ENCODE data around the gene ARMC8.

ARMC8 gene

DNA sequence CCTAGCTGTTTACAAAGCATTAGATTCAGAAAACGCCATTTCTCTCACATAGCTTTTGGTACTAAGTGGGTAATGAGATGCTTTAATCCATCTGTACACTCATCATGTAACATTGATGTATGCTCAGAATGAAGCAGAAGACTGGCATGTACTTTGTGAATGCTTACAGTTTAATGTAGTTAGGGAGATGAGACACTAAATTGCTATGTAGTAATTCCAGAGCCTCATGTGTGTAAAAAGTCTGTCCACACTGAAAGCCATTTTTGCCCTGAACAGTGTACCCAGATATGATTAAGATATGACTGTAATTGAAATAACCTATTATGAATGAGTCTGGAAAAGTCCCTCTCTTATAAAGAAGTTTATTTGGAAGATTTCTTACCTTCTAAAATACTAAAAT is 66.5 kb downstream of the ARMC8 start:
- DNase-seq = no peak

DNA sequence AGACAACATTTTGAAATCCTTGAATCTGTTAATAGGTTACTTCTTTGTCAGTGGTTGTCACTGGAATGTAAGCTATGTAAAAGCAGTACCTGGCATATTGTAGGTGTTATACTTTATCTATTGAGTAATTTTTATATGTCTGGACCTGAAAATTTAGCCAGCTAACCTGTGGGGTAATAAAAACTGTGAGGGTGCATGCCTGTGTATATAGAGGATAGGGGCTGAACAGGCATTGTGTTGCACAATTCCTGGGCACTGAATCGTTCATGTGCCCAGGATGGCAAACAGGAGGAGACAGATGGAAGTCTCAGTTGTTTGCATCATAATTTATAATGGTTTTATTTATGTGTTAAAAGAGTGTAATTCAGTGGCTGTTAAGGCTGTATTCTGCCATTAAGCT is 67.1 kb downstream of the ARMC8 start:
- no peak for DNase-seq

DNA sequence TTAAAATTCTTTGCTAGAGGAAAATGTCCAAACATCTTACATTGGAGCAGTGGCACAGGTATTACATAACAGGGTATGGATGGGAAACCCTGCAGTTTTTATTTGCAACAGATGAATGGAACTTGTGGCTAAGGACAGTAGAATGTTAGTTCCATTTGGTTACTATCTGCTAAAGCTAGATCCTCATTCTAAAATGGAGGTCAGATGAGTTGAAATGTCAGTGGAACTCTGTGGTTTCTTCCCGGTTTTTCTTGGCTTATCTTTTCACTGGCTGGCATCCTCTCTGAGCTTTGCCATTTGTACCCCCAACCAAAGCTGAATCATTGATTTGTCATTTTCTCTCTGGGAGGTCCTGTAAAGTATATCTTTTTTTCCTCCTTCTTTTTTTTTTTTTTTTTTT is 68.9 kb downstream of the ARMC8 start:
- DNase-seq = no peak

GRCh38 chr3:138257986-138258385 is 70.9 kb downstream of the ARMC8 start:
- no peak for DNase-seq

GRCh38 chr3:138259126-138259525 is 72.0 kb downstream of the ARMC8 start:
- DNase-seq = no peak

DNA sequence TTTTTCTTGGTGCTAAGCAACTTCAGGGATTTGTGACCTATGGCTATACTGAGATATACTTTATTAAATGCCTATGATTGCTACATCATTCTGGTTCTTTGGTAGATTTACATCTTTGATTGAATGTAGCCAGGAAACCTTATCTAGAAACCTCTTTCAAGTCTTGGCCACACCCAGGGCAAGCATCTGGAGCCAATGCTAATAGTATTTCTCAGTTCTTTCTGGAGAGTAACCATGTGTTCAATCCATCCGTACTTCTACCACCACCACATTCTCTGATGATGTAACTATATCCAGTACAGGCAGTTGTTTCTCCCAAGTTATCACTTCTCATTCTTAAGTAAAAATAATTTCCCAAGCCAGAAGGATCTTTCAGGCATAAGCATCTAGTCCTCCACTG is 73.5 kb downstream of the ARMC8 start:
- DNase-seq = no peak

- no peak for DNase-seq
Observed at GRCh38 chr3:138263104-138263503, 76.0 kb downstream of the ARMC8 start.

GRCh38 chr3:138265745-138266144 is 78.6 kb downstream of the ARMC8 start:
- DNase-seq = no peak

- DNase-seq = no peak
Observed at GRCh38 chr3:138267083-138267482, 80.0 kb downstream of the ARMC8 start.

GRCh38 chr3:138270245-138270644 is 83.1 kb downstream of the ARMC8 start:
- DNase-seq = no peak

- DNase-seq = no peak
Observed at GRCh38 chr3:138271189-138271794, 84.2 kb downstream of the ARMC8 start.

DNA sequence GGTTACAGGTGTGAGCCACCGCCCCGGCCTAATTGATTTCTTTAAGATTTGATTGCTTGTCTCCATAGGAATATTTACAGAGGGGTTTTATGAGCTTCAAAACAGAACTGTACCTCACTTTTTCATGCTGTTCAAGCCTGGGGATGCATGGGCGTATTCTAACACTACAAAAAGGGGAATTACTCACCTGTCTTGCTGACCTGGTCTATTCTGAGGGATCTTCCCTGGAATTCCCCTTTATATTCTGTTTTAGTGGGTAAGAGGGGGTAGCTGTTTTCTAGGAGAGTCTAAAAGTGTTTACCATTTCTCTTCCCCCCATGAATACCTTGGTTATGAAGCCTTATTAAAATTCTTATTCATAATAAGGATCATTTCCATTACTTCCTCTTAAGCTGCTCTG is 94.5 kb downstream of the ARMC8 start:
- no peak for DNase-seq

DNA sequence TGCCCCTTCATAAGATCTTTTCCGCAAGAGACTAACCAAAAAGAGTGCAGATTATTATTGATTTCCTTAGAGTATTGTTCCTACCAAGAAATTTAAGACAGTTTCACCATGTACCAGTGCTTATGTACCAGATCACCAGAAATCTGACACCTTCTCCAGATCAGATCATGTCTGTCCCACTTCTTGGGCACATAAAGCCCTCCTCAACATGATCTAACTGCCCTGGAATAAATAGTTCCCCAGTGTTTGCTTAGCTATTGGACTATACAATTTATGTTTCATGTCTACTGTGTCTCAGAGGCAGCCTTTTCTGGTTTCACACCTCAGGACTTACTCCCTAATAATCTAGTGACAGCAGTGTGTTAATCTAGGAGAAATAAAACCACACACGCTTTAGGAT is 95.7 kb downstream of the ARMC8 start:
- no peak for DNase-seq

- DNase-seq = no peak
Observed at GRCh38 chr3:138284079-138284478, 97.0 kb downstream of the ARMC8 start.

GRCh38 chr3:138284957-138285477 is 97.9 kb downstream of the ARMC8 start:
- DNase-seq = no peak

DNA sequence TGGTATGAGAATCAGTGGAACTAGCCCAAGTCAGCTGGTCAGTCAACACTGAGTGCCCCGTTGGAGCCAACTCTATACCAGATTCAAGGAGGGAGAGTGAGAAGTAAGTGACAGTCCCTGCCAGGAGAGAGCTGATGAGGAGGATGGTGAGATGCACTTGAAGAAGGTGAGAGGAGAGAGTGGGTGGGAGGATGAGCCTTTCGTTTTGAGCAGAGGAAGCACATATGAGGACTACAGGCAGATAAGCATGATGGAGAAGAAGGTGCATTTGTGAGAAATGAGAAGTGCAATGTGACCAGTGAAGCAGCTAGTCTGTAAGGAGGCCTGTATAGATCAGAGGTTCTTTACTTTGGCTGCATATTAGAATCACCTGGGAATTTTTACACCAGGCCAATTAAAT is 102.2 kb downstream of the ARMC8 start:
- DNase-seq = peak in 1 of 14 donors; percentile 45

DNA sequence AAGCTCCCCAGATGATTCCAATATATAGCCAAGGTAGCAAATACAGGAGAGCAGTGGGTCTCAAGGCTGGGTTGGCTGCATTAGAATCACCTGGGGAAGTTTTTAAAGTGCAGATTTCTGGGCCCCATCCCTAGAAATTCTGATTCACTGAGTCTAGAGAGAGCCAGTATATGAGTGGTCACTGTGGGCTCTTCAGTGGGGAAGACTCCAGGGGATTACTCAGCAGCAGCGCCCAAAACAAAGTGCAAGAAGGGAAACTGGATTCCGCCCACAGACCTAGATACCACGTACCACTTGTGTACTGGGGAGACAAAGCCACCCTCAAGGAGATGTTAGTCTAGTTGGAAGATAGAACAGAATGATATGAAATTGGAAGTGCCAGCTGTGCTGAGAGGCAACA is 102.6 kb downstream of the ARMC8 start:
- DNase-seq = no peak

DNA sequence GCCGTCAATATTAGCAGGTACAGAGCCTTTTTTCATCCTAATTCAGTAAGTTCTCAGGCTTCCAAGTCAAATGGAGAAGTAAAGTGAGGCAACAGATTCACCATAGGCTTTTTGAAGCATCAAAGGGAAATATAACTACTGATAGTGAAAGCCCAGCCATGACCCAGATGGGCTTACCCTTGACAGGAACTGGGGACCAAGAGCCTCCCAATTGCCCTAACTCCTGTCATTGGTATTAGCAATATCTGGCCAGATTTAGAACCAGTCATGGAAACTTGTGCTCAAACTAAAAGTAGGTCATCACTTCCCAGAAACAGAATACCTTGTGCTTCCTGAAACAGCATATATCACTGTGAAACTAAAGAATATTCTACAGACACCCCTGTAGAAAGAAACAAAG is 109.5 kb downstream of the ARMC8 start:
- DNase-seq = no peak

DNA sequence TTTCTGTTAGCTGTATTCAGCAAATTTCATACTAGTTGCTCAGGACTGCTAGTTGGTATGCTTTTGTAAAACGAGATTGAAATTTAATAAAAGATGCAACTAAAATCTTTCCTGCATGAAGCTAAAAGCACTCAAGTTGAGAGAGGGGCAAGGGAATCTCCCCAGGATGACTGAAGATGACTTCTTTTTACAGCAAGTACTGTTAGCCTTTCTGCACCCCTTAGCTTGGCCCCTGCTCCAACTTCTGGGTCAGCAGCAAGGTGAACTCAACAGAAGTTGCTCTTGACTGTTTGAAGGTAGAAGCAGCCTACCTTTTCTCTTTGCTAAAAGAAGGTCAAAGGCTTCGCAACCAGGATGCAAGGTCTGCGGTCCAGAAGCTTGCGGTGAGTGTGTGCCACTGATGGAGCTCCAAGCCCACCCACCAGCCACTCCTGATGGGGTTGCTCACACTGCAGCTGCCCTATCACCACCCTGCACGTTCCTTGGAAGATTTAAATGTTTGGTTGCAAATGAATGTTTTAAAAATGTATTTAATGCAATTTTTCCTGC is 110.0 kb downstream of the ARMC8 start:
- no peak for DNase-seq

DNA sequence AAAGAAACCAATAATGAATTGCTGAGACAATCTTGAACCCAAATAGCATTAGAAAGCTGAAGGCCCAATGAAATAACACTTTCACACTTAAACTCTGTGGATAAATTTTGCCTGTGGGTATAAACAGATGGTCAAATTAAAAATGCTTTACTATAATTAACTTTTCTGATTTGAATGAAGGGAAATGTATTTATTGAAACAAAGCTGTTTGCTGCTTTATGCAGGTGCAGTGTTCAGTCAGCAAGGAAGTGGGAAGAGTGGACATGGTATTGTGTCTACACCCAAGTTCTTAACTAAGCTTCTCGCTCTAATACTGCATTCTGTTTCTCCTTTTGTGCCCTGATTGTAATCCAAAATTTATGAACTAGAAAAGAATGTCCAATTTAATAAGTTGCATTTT is 110.8 kb downstream of the ARMC8 start:
- no peak for DNase-seq

DNA sequence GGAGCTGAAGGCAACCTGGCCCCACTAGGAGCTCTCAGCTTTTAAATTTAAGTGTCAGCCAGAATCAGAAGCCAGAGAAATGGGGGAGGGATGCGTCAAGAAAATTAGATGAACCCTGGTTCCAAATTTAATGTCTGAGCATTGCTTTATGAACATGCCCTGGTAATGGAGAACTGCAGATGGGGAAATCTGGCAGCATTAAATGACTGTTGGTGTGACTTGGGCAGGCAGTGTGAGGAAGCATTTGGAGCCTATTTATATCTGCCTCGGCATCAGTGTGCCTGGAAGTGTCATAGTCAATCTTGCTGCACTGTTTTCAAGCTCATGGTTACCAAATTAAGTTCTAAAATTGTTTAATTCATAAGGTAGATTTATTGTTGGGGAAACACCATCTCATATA is 113.5 kb downstream of the ARMC8 start:
- peak in 1 of 14 donors; percentile 82 for DNase-seq

DNA sequence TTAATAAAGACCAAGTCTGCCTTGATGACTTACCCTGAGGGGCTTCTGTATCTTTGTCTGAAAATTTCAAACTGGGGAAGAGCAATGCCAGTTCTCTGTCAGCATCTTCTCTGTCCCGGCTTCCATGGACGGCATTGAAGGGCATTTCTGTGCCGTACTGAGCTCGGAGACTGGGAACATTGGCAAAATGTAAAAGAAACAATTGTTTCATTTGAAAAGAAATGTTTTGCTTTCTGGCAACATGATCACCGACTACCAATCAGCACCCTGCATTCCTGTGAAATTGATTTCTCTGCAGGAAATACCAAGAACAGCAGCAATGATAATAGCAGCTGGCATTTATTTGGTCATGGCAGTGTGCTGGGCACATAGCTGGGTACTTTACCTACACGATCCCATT is 116.4 kb downstream of the ARMC8 start:
- DNase-seq = peak in 2 of 14 donors; percentile 19 to 29

DNA sequence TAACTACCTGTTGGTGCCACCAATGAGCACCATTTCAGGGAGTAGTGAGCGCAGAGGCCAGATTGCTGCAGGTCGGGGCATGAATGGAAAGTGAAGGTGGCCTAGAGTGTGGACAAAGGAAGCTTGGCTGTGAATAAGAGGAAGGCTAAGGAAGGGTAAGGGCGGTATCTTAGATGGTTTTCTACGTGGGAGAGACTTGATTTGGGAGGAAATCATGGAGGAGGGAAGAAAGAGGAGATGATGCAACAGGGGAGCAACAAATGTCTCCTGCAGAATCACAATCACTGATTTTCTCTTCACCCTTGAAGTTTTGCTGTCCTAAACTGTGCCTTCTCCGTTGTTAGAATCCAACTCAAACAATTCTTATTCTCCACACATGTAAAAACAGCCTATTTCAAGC is 120.8 kb downstream of the ARMC8 start:
- no peak for DNase-seq

DNA sequence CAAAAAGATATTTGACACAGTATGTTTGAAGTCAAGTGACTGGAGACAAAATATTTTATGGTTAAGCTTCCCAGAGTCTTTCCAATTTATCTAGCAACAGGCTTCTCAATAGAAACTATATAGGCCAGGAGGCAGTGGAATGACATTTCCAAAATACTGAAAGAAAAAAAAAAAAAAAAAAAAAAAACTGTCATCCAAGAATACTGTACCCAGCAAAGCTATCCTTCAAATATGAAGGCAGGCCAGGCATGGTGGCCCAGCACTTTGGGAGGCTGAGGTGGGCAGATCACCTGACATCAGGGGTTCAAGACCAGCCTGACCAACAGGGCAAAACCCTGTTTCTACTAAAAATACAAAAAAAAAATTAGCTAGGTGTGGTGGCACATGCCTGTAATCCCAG is 121.7 kb downstream of the ARMC8 start:
- no peak for DNase-seq

GRCh38 chr3:138310494-138310893 is 123.4 kb downstream of the ARMC8 start:
- DNase-seq = no peak

All from C1 segment of cervical spinal cord (tissue), 14 donors.